WTC11 (cell line): ENCODE data around the gene CELSR1.

Source experiments
- ATF1 ChIP-seq: sonication (generic); formaldehyde crosslinking; IDR thresholded peaks from 2 replicates; pipeline ENCODE4 v1.8.1; 2023; ENCODE audit warnings: mild to moderate bottlenecking, moderate library complexity, missing genetic modification reagents
- CREM ChIP-seq: sonication (generic); formaldehyde crosslinking; IDR thresholded peaks from 2 replicates; pipeline ENCODE4 v1.8.1; 2022; ENCODE audit warnings: mild to moderate bottlenecking, missing genetic modification reagents, moderate library complexity
- GTF2I ChIP-seq: fragments of 250-450 bp; sonication (Bioruptor Pico); conservative IDR thresholded peaks from 2 replicates; pipeline ENCODE4 v1.4.0; 2021; ENCODE audit warnings: mild to moderate bottlenecking
- IRF2 ChIP-seq: sonication (generic); formaldehyde crosslinking; IDR thresholded peaks from 2 replicates; pipeline ENCODE4 v1.8.0; 2022; ENCODE audit warnings: low read depth, missing genetic modification reagents, borderline replicate concordance
- ZNF138 ChIP-seq: sonication (generic); formaldehyde crosslinking; conservative IDR thresholded peaks from 2 replicates; pipeline ENCODE4 v1.8.1; 2022; ENCODE audit warnings: mild to moderate bottlenecking, moderate library complexity, missing genetic modification reagents
- TF ChIP-seq, protein P1 (sequence below): sonication (generic); formaldehyde crosslinking; IDR thresholded peaks from 2 replicates; pipeline ENCODE4 v1.8.1; 2022; ENCODE audit warnings: mild to moderate bottlenecking, missing genetic modification reagents, moderate library complexity, borderline replicate concordance
- TF ChIP-seq, protein P2 (sequence below): fragments of 200-600 bp; IDR thresholded peaks from 2 replicates; pipeline ENCODE4 v1.8.0; 2022; ENCODE audit warnings: antibody characterized with exemption
- TF ChIP-seq, protein P3 (sequence below): sonication (generic); formaldehyde crosslinking; IDR thresholded peaks from 2 replicates; pipeline ENCODE4 v1.8.1; 2023; ENCODE audit warnings: mild to moderate bottlenecking, missing genetic modification reagents, moderate library complexity

DNA sequence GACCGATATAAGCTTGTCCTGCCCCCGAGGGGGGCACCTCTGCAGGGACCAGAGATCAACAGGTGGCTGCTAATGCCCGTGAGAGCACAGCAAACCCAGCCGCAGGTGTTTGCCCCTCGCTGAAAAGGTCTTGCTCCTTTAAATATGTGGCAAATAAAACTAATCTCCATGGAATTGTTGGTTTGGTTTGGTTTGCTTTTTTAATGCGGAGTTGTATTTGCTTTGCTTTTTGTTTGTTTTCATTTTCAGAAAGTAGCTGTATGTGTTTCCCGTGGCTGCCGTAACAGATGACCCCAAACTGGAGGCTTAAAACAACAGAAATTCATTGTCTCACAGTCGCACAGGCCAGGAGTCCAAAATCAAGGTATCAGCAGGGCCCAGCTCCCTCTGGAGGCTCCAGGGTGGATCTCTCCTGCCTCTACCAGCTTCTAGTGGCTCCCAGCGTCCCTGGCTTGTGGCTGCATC is 93.0 kb downstream of the CELSR1 start:
- TF ChIP-seq, protein P1, sequence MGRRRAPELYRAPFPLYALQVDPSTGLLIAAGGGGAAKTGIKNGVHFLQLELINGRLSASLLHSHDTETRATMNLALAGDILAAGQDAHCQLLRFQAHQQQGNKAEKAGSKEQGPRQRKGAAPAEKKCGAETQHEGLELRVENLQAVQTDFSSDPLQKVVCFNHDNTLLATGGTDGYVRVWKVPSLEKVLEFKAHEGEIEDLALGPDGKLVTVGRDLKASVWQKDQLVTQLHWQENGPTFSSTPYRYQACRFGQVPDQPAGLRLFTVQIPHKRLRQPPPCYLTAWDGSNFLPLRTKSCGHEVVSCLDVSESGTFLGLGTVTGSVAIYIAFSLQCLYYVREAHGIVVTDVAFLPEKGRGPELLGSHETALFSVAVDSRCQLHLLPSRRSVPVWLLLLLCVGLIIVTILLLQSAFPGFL (CRISPR knock-in tag) = no peak
- TF ChIP-seq, protein P2, sequence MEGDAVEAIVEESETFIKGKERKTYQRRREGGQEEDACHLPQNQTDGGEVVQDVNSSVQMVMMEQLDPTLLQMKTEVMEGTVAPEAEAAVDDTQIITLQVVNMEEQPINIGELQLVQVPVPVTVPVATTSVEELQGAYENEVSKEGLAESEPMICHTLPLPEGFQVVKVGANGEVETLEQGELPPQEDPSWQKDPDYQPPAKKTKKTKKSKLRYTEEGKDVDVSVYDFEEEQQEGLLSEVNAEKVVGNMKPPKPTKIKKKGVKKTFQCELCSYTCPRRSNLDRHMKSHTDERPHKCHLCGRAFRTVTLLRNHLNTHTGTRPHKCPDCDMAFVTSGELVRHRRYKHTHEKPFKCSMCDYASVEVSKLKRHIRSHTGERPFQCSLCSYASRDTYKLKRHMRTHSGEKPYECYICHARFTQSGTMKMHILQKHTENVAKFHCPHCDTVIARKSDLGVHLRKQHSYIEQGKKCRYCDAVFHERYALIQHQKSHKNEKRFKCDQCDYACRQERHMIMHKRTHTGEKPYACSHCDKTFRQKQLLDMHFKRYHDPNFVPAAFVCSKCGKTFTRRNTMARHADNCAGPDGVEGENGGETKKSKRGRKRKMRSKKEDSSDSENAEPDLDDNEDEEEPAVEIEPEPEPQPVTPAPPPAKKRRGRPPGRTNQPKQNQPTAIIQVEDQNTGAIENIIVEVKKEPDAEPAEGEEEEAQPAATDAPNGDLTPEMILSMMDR = no peak
- TF ChIP-seq GTF2I = no peak
- TF ChIP-seq ATF1 (CRISPR knock-in tag) = no peak
- TF ChIP-seq ZNF138 (CRISPR knock-in tag) = no peak
- TF ChIP-seq CREM = no peak
- TF ChIP-seq, protein P3, sequence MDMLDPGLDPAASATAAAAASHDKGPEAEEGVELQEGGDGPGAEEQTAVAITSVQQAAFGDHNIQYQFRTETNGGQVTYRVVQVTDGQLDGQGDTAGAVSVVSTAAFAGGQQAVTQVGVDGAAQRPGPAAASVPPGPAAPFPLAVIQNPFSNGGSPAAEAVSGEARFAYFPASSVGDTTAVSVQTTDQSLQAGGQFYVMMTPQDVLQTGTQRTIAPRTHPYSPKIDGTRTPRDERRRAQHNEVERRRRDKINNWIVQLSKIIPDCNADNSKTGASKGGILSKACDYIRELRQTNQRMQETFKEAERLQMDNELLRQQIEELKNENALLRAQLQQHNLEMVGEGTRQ = no peak
- TF ChIP-seq IRF2 (CRISPR knock-in tag) = no peak
